ENCODE results near the gene MAGOHB. TPM values are rescaled to one million over a fixed set of nuclear protein-coding genes. Genes with fewer than 3 reads are reported as not detected.

MAGOHB gene
- total RNA-seq, 1 experiment from 2014 or later: 64.5 TPM

DNA sequence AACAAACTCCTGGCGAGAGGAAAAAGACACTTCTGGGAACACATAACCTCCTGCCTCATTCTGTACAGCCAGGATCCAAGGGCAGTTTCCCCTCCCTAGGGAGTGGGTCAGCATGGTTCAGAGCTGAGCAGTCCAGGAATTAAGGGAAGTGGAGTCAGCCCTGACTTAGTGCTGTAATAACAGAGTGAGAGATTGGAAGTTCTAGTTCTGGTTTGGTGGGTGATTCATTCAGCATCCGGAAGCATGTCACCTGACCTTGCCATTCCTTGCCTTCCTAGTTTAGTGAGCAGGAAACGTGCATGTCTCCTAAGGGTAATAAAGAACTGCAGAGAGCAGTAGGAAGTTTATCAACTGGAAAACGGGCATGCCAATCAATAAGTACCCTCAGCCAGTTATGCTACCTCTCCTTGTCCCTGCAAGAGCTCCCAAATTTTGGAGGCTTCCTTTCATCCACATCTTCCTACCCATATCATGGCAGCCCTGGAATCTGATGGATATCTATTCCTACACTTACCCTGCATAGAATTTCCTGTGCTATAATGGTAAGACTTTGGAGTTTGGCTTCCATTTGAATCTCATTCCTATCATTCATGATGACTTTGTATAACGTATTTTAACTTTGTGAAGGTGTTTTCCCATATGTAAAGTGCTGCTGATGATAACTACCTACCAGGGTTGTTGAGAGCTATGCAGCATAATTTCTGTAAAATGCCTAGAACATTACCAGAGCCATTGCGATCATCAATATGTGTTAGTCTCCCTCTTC lies 28.5 kb upstream of the MAGOHB start:
- Mint-ChIP-seq H3K27ac (no peak overlapping the region), H3K9me3 (peaks cover 28 to 29% of the 10 kb centered on the region in 2 experiments), H3K27me3 (ENCODE audit: low read depth) (peaks cover 4% of the 10 kb centered on the region), H3K4me3 (no peak overlapping the region), H3K4me1 (peaks cover under 1 to 5% of the 10 kb centered on the region in 2 experiments), H3K36me3 (ENCODE audit: insufficient read depth in 1 of 3, low read depth in 3 of 3) (peaks cover 19 to 23% (median 22%) of the 10 kb centered on the region in 3 experiments)
- H3K23me2 ChIP-seq (ENCODE audit: insufficient read length, low read depth, low read length, poor library complexity, severe bottlenecking): no peaks in the 10 kb centered on the region
- H4K20me1 ChIP-seq (ENCODE audit: control insufficient read depth, insufficient read depth, insufficient read length): no peaks in the 10 kb centered on the region
- H2BK12ac ChIP-seq (ENCODE audit: insufficient read length, low read depth, low read length): no peak overlapping the region
- no peak overlapping the region for H3K18ac ChIP-seq (ENCODE audit: insufficient read length, low read depth, low read length)
- no peaks in the 10 kb centered on the region for H3K27me3 ChIP-seq (ENCODE audit: insufficient read depth, low read length)
- no peaks in the 10 kb centered on the region for H3K4me1 ChIP-seq (ENCODE audit: insufficient read depth, low read length)
- no peak overlapping the region for H2AK5ac ChIP-seq (ENCODE audit: insufficient read length, low read length)
- peaks cover 3% of the 10 kb centered on the region for H3K9me3 ChIP-seq (ENCODE audit: control insufficient read depth, low read depth, low read length)
- no peak overlapping the region for H3K14ac ChIP-seq (ENCODE audit: insufficient read depth, low read length)
- H3K79me2 ChIP-seq (ENCODE audit: insufficient read depth, low read length): no peaks in the 10 kb centered on the region
- H2BK120ac ChIP-seq (ENCODE audit: low read depth, low read length, poor library complexity, severe bottlenecking): no peak overlapping the region
- no peak overlapping the region for H3T11ph ChIP-seq (ENCODE audit: low read length)
- H2BK20ac ChIP-seq (ENCODE audit: low read depth, low read length, poor library complexity, severe bottlenecking): no peak overlapping the region
- no peak overlapping the region for H3K9ac ChIP-seq (ENCODE audit: extremely low read depth, insufficient read length, low read length)
- H3K56ac ChIP-seq (ENCODE audit: insufficient read length, low read depth, low read length): no peak overlapping the region
- no peak overlapping the region for H3K23ac ChIP-seq (ENCODE audit: insufficient read length, low read depth, low read length)
- no peak overlapping the region for H3K4ac ChIP-seq (ENCODE audit: low read depth, low read length)
- no peak overlapping the region for H2AFZ ChIP-seq (ENCODE audit: low read length)
- no peak overlapping the region for H4K8ac ChIP-seq (replicated peaks; ENCODE audit: insufficient read length, low read depth, low read length)
- WGBS (ENCODE audit: extremely low coverage, insufficient read length, low lambda C conversion rate): no CpG with 5 or more reads among the region's 6 CpGs
- TF ChIP-seq, protein P1, sequence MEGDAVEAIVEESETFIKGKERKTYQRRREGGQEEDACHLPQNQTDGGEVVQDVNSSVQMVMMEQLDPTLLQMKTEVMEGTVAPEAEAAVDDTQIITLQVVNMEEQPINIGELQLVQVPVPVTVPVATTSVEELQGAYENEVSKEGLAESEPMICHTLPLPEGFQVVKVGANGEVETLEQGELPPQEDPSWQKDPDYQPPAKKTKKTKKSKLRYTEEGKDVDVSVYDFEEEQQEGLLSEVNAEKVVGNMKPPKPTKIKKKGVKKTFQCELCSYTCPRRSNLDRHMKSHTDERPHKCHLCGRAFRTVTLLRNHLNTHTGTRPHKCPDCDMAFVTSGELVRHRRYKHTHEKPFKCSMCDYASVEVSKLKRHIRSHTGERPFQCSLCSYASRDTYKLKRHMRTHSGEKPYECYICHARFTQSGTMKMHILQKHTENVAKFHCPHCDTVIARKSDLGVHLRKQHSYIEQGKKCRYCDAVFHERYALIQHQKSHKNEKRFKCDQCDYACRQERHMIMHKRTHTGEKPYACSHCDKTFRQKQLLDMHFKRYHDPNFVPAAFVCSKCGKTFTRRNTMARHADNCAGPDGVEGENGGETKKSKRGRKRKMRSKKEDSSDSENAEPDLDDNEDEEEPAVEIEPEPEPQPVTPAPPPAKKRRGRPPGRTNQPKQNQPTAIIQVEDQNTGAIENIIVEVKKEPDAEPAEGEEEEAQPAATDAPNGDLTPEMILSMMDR (conservative IDR thresholded peaks at IDR 0.05): no peak
- no peak overlapping the region for H4K91ac ChIP-seq (ENCODE audit: insufficient read length, low read depth, low read length)
- no peak overlapping the region for H4K5ac ChIP-seq (ENCODE audit: insufficient read length, low read depth, low read length)
- H2BK15ac ChIP-seq (ENCODE audit: low read depth, low read length): no peak overlapping the region
- no peak overlapping the region for H2BK5ac ChIP-seq (ENCODE audit: insufficient read length, low read length)
- no peaks in the 10 kb centered on the region for H3K79me1 ChIP-seq (ENCODE audit: insufficient read depth, low read depth, low read length, poor library complexity, severe bottlenecking)
- H3K27ac ChIP-seq (ENCODE audit: insufficient read length, low read depth, low read length): no peak overlapping the region
- H3K4me2 ChIP-seq (ENCODE audit: insufficient read depth, insufficient read length, low read length): no peak overlapping the region
- DNase-seq: no peak
